HL-60 (cell line): ENCODE data around the gene PBOV1.

Experiments used
- GABPA ChIP-seq: IDR thresholded peaks from 2 replicates; pipeline ENCODE4 v1.6.1; 2012; ENCODE audit warnings: low read depth
- POLR2AphosphoS5 ChIP-seq: IDR thresholded peaks from 2 replicates; pipeline ENCODE4 v1.6.1; 2012; ENCODE audit warnings: low read depth
- SPI1 ChIP-seq: IDR thresholded peaks from 2 replicates; pipeline ENCODE4 v1.6.1; 2012; ENCODE audit warnings: low read depth, mild to moderate bottlenecking, borderline replicate concordance
- TF ChIP-seq, protein P1 (sequence below): IDR thresholded peaks from one replicate; pipeline ENCODE4 v1.5.1; 2011; ENCODE audit warnings: low read length, control low read depth, inconsistent platforms; ENCODE audit not compliant: insufficient read depth
- TF ChIP-seq, protein P2 (sequence below): IDR thresholded peaks from 2 replicates; pipeline ENCODE4 v1.6.1; 2012; ENCODE audit warnings: low read depth; ENCODE audit not compliant: insufficient replicate concordance

DNA sequence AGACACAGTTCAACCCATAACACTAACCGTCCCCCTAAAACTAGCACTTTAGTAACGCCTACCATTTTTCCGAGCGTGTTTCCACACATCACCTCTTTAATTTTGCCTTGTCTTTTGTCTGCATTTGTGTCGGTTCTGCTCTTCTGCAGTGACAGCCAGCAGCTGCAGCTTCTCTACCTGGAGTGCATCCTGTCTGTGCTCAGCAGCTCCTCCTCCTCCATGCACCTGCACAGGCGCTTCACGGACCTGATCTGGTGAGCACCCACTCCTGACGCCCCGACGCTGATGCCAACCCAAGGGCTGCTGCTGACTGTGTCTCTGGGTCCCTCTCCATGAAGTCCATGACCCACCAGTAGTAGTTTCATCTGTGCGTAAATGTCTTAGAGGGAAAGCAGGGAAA lies 35.4 kb upstream of the PBOV1 start:
- TF ChIP-seq, protein P1, sequence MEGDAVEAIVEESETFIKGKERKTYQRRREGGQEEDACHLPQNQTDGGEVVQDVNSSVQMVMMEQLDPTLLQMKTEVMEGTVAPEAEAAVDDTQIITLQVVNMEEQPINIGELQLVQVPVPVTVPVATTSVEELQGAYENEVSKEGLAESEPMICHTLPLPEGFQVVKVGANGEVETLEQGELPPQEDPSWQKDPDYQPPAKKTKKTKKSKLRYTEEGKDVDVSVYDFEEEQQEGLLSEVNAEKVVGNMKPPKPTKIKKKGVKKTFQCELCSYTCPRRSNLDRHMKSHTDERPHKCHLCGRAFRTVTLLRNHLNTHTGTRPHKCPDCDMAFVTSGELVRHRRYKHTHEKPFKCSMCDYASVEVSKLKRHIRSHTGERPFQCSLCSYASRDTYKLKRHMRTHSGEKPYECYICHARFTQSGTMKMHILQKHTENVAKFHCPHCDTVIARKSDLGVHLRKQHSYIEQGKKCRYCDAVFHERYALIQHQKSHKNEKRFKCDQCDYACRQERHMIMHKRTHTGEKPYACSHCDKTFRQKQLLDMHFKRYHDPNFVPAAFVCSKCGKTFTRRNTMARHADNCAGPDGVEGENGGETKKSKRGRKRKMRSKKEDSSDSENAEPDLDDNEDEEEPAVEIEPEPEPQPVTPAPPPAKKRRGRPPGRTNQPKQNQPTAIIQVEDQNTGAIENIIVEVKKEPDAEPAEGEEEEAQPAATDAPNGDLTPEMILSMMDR = no peak
- TF ChIP-seq SPI1 (no peak), GABPA (no peak), POLR2AphosphoS5 (no peak)
- TF ChIP-seq, protein P2, sequence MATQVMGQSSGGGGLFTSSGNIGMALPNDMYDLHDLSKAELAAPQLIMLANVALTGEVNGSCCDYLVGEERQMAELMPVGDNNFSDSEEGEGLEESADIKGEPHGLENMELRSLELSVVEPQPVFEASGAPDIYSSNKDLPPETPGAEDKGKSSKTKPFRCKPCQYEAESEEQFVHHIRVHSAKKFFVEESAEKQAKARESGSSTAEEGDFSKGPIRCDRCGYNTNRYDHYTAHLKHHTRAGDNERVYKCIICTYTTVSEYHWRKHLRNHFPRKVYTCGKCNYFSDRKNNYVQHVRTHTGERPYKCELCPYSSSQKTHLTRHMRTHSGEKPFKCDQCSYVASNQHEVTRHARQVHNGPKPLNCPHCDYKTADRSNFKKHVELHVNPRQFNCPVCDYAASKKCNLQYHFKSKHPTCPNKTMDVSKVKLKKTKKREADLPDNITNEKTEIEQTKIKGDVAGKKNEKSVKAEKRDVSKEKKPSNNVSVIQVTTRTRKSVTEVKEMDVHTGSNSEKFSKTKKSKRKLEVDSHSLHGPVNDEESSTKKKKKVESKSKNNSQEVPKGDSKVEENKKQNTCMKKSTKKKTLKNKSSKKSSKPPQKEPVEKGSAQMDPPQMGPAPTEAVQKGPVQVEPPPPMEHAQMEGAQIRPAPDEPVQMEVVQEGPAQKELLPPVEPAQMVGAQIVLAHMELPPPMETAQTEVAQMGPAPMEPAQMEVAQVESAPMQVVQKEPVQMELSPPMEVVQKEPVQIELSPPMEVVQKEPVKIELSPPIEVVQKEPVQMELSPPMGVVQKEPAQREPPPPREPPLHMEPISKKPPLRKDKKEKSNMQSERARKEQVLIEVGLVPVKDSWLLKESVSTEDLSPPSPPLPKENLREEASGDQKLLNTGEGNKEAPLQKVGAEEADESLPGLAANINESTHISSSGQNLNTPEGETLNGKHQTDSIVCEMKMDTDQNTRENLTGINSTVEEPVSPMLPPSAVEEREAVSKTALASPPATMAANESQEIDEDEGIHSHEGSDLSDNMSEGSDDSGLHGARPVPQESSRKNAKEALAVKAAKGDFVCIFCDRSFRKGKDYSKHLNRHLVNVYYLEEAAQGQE = no peak
